ENCODE results near the gene SSH2.

SSH2 gene

GRCh38 chr17:29674281-29674680 lies 255.7 kb downstream of the SSH2 start:
- Histone ChIP-seq H3K36me3 (peaks cover 4 to 25% (median 6%) of the 10 kb centered on the region in 3 donors), H3K27ac (no peak overlapping the region)

GRCh38 chr17:29671661-29672060 lies 258.4 kb downstream of the SSH2 start:
- H3K9me3 ChIP-seq = no peaks in the 10 kb centered on the region
- DNase-seq = no peak
- intact Hi-C loops (cut with DNase I; ENCODE audit: low total_unique reads) = no loop called here
- peaks cover 0 to 9% (median 3%) of the 10 kb centered on the region in 4 donors for H3K4me1 ChIP-seq
- H3K27me3 ChIP-seq = no peaks in the 10 kb centered on the region
- no peak overlapping the region for H3K27ac ChIP-seq
- H3K36me3 ChIP-seq = peaks cover 12 to 44% (median 14%) of the 10 kb centered on the region in 3 donors
- TF ChIP-seq CTCF (IDR thresholded peaks at IDR 0.05) = no peak
- no peak overlapping the region for H3K4me3 ChIP-seq

More at GRCh38 chr17:29674281-29674680, 255.7 kb downstream of the SSH2 start:
- Histone ChIP-seq H3K4me3 (no peak overlapping the region), H3K27me3 (no peaks in the 10 kb centered on the region), H3K9me3 (no peaks in the 10 kb centered on the region), H3K4me1 (peaks cover 0 to 26% (median 14%) of the 10 kb centered on the region in 4 donors)
- intact Hi-C loops (cut with DNase I; ENCODE audit: low total_unique reads) = no loop called here
- TF ChIP-seq CTCF (IDR thresholded peaks at IDR 0.05) = no peak
- DNase-seq = no peak

GRCh38 chr17:29669266-29669665 lies 260.8 kb downstream of the SSH2 start:
- Histone ChIP-seq H3K27ac (no peak overlapping the region), H3K9me3 (no peaks in the 10 kb centered on the region), H3K27me3 (no peaks in the 10 kb centered on the region), H3K4me3 (no peak overlapping the region), H3K4me1 (no peaks in the 10 kb centered on the region), H3K36me3 (peaks cover 23 to 55% (median 30%) of the 10 kb centered on the region in 3 donors)
- no peak for TF ChIP-seq CTCF (IDR thresholded peaks at IDR 0.05)
- no peak for DNase-seq
- intact Hi-C loops (cut with DNase I; ENCODE audit: low total_unique reads) = no loop called here

- no peak for DNase-seq
- H3K36me3 ChIP-seq = peaks cover 30 to 55% (median 30%) of the 10 kb centered on the region in 3 donors
- intact Hi-C loops (cut with DNase I; ENCODE audit: low total_unique reads) = no loop called here
- H3K27ac ChIP-seq = no peak overlapping the region
- H3K9me3 ChIP-seq = no peaks in the 10 kb centered on the region
- peaks cover 0 to 5% (median 0%) of the 10 kb centered on the region in 4 donors for H3K4me1 ChIP-seq
- H3K4me3 ChIP-seq = no peak overlapping the region
- H3K27me3 ChIP-seq = no peaks in the 10 kb centered on the region
- no peak for TF ChIP-seq CTCF (IDR thresholded peaks at IDR 0.05)
Observed at GRCh38 chr17:29667969-29668368, 262.1 kb downstream of the SSH2 start.

GRCh38 chr17:29665481-29665810 lies 264.6 kb downstream of the SSH2 start:
- TF ChIP-seq CTCF (IDR thresholded peaks at IDR 0.05) = no peak
- Histone ChIP-seq H3K9me3 (no peaks in the 10 kb centered on the region), H3K4me1 (peaks cover 0 to 5% (median 0%) of the 10 kb centered on the region in 4 donors), H3K4me3 (no peak overlapping the region), H3K27ac (no peak overlapping the region), H3K36me3 (peaks cover 25 to 31% (median 29%) of the 10 kb centered on the region in 3 donors), H3K27me3 (no peaks in the 10 kb centered on the region)
- intact Hi-C loops (cut with DNase I; ENCODE audit: low total_unique reads) = no loop called here
- no peak for DNase-seq

All from tibial artery (tissue), 4 donors.